ENCODE measurements around the gene HJV. TPM values are rescaled to one million over a fixed set of nuclear protein-coding genes. Genes with fewer than 3 reads are reported as not detected.
"Not testable (repeated sequence)": the region's sequence is repeated elsewhere in the genome, so short reads cannot be mapped to it uniquely, and the experiment has no call there.

HJV gene
- total and polyA plus RNA-seq, 5 donors from 2014 or later, result not detected

DNA sequence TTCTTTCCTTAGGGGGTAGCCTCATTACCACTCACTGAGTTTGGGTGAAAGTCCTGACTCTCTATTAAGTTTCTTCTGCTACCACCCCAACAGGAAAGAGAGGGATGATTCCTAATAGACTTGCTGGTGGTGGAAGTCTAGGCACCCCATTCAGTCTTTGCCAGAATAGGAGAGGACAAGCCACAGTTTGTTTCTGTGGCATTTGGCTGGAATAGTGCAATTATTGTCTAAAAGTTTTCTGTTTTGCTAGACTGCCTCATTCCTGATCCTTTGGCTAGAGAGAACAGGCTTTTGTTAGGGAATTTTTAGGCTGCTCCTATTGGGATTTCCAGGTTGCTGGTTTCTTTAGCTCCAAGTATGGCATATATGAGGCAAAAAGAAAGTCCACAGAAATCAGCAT lies 9.9 kb upstream of the HJV start:
- H3K27me3 Mint-ChIP-seq, result peaks cover 43% of the 10 kb centered on the region
- Histone ChIP-seq H3K27ac (ENCODE audit: insufficient read depth, low read length, poor library complexity, severe bottlenecking) (no peak overlapping the region), H3K9me3 (ENCODE audit: control insufficient read depth in 2 of 2, low read length in 2 of 2) (no peaks in the 10 kb centered on the region), H3K4me3 (ENCODE audit: low read depth, low read length) (no peak overlapping the region), H3K36me3 (ENCODE audit: control insufficient read depth, insufficient read depth, low read length) (no peaks in the 10 kb centered on the region), H3K27me3 (ENCODE audit: control insufficient read depth, insufficient read depth, low read length) (peaks cover 2% of the 10 kb centered on the region), H3K4me1 (ENCODE audit: control insufficient read depth, insufficient read depth, low read length, poor library complexity, severe bottlenecking) (no peaks in the 10 kb centered on the region)
- H3K9me3 Mint-ChIP-seq, result peaks cover 0 to 6% (median 0%) of the 10 kb centered on the region in 7 donors
- DNase-seq (no peak), ATAC-seq (ENCODE audit: low read depth in 2 of 2) (no peak)
- peaks cover 9 to 22% (median 14%) of the 10 kb centered on the region in 4 donors for H3K4me1 Mint-ChIP-seq
- no peak overlapping the region for H3K4me3 Mint-ChIP-seq
- no peaks in the 10 kb centered on the region for H3K36me3 Mint-ChIP-seq
- no peak overlapping the region for H3K27ac Mint-ChIP-seq

- Histone ChIP-seq H3K9me3 (ENCODE audit: control insufficient read depth in 2 of 2, low read length in 2 of 2) (no peaks in the 10 kb centered on the region), H3K4me1 (ENCODE audit: control insufficient read depth, insufficient read depth, low read length, poor library complexity, severe bottlenecking) (no peaks in the 10 kb centered on the region), H3K27ac (ENCODE audit: insufficient read depth, low read length, poor library complexity, severe bottlenecking) (no peak overlapping the region), H3K27me3 (ENCODE audit: control insufficient read depth, insufficient read depth, low read length) (peaks cover 2% of the 10 kb centered on the region), H3K36me3 (ENCODE audit: control insufficient read depth, insufficient read depth, low read length) (no peaks in the 10 kb centered on the region), H3K4me3 (ENCODE audit: low read depth, low read length) (no peak overlapping the region)
- peaks cover 0 to 2% (median 0%) of the 10 kb centered on the region in 7 donors for H3K9me3 Mint-ChIP-seq
- no peak overlapping the region for H3K27ac Mint-ChIP-seq
- no peak for ATAC-seq (ENCODE audit: low read depth in 2 of 2)
- no peaks in the 10 kb centered on the region for H3K36me3 Mint-ChIP-seq
- H3K4me3 Mint-ChIP-seq, result no peak overlapping the region
- H3K4me1 Mint-ChIP-seq, result peaks cover 0 to 11% (median 4%) of the 10 kb centered on the region in 4 donors
- H3K27me3 Mint-ChIP-seq, result peaks cover 51% of the 10 kb centered on the region
- DNase-seq, result no peak
Measured at GRCh38 chr1:146029117-146029516, 7.6 kb upstream of the HJV start.

GRCh38 chr1:146026650-146027049 lies 5.1 kb upstream of the HJV start:
- H3K36me3 ChIP-seq (ENCODE audit: control insufficient read depth, insufficient read depth, low read length); H3K4me1 ChIP-seq (ENCODE audit: control insufficient read depth, insufficient read depth, low read length, poor library complexity, severe bottlenecking); H3K4me1 Mint-ChIP-seq; H3K27me3 ChIP-seq (ENCODE audit: control insufficient read depth, insufficient read depth, low read length); H3K27ac Mint-ChIP-seq; H3K4me3 Mint-ChIP-seq; H3K9me3 Mint-ChIP-seq; H3K27ac ChIP-seq (ENCODE audit: insufficient read depth, low read length, poor library complexity, severe bottlenecking); H3K4me3 ChIP-seq (ENCODE audit: low read depth, low read length); H3K36me3 Mint-ChIP-seq; H3K9me3 ChIP-seq (ENCODE audit: control insufficient read depth in 2 of 2, low read length in 2 of 2); ATAC-seq (ENCODE audit: low read depth in 2 of 2); DNase-seq: not testable (repeated sequence)
- H3K27me3 Mint-ChIP-seq, result peaks cover 53% of the 10 kb centered on the region

DNA sequence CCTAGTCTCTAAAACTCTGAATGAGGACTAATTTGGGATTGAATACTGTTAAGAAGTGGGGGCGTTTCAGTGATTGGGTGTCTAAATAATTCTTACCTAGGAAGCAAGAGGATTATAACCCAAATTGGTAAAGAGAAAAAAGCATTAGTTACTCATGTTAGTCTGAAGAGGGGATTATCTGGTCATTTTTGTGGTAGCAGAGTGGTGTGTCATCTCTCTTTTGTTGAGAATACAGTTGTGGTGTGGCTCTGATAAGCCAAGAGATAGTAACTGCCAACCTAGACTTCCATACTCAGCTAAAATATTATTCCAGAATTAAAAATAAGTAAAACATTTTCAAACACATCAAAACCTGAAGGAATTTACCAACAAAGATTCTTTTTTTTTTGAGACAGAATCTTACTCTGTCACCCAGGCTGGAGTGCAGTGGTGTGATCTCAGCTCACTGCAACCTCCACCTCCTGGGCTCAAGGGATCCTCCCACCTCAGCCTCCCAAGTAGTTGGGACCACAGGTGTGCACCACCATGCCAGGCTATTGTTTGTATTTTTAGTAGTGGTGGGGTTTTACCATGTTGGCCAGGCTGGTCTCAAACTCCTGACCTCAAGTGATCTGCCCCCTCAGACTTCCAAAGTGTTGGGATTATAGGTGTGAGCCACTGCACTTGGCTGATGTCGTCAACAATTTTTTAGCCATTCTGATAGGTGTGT lies 4.4 kb upstream of the HJV start:
- not testable (repeated sequence) for H3K36me3 ChIP-seq (ENCODE audit: control insufficient read depth, insufficient read depth, low read length); H3K27ac Mint-ChIP-seq

DNA sequence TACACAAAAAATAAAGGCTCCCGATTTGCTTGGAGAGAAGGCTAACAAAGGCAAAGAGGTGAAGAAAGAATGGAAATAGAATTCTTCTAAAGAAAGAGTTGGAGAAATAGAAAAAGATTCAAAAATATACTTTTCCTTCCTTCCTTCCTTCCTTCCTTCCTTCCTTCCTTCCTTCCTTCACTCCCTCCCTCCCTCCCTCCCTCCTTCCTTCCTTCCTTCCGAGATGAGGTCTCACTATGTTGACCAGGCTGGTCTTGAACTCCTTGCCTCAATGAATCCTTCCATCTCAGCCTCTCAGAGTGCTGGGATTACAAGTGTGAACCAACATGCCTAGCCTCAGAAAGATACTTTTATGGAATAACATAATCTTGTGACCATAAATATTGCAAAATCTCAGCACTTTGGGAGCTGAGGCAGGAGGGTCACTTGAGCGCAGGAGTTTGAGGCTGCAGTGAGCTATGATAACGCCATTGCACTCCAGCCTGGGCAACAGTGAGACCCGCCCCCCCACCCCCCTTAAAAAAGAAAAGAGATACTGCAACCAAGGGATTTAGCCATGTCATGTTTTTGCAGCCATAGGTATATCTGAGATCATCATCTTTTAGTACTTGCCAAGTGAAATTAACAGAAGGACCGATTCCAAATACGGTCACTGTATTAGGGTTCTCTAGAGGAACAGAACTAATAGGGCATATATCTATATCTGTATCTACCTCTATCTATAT lies 1.0 kb upstream of the HJV start:
- Mint-ChIP-seq H3K4me3 (no peak overlapping the region), H3K4me1 (peaks cover 0 to 13% (median under 1%) of the 10 kb centered on the region in 4 donors), H3K36me3 (no peaks in the 10 kb centered on the region), H3K27ac (no peak overlapping the region), H3K27me3 (peaks cover 76% of the 10 kb centered on the region), H3K9me3 (peaks cover 0 to 5% (median 0%) of the 10 kb centered on the region in 7 donors)
- H3K27me3 ChIP-seq (ENCODE audit: control insufficient read depth, insufficient read depth, low read length), result peaks cover 40% of the 10 kb centered on the region
- H3K4me3 ChIP-seq (ENCODE audit: low read depth, low read length), result no peak overlapping the region
- DNase-seq (no peak), ATAC-seq (ENCODE audit: low read depth in 2 of 2) (no peak)
- no peaks in the 10 kb centered on the region for H3K36me3 ChIP-seq (ENCODE audit: control insufficient read depth, insufficient read depth, low read length)
- H3K27ac ChIP-seq (ENCODE audit: insufficient read depth, low read length, poor library complexity, severe bottlenecking), result no peak overlapping the region
- no peaks in the 10 kb centered on the region for H3K9me3 ChIP-seq (ENCODE audit: control insufficient read depth in 2 of 2, low read length in 2 of 2)
- peaks cover 5% of the 10 kb centered on the region for H3K4me1 ChIP-seq (ENCODE audit: control insufficient read depth, insufficient read depth, low read length, poor library complexity, severe bottlenecking)

More for the DNA sequence above, 4.4 kb upstream of the HJV start:
- H3K4me3 ChIP-seq (ENCODE audit: low read depth, low read length); H3K9me3 ChIP-seq (ENCODE audit: control insufficient read depth in 2 of 2, low read length in 2 of 2); H3K9me3 Mint-ChIP-seq; DNase-seq; H3K4me3 Mint-ChIP-seq; H3K27ac ChIP-seq (ENCODE audit: insufficient read depth, low read length, poor library complexity, severe bottlenecking); H3K36me3 Mint-ChIP-seq; ATAC-seq (ENCODE audit: low read depth in 2 of 2); H3K4me1 Mint-ChIP-seq; H3K4me1 ChIP-seq (ENCODE audit: control insufficient read depth, insufficient read depth, low read length, poor library complexity, severe bottlenecking): not testable (repeated sequence)
- peaks cover 53% of the 10 kb centered on the region for H3K27me3 Mint-ChIP-seq
- H3K27me3 ChIP-seq (ENCODE audit: control insufficient read depth, insufficient read depth, low read length), result peaks cover 13% of the 10 kb centered on the region

- ATAC-seq (ENCODE audit: low read depth in 2 of 2), result no peak
- Histone ChIP-seq H3K36me3 (ENCODE audit: control insufficient read depth, insufficient read depth, low read length) (no peaks in the 10 kb centered on the region), H3K27me3 (ENCODE audit: control insufficient read depth, insufficient read depth, low read length) (peaks cover 45% of the 10 kb centered on the region), H3K9me3 (ENCODE audit: control insufficient read depth in 2 of 2, low read length in 2 of 2) (no peaks in the 10 kb centered on the region), H3K4me3 (ENCODE audit: low read depth, low read length) (no peak overlapping the region), H3K27ac (ENCODE audit: insufficient read depth, low read length, poor library complexity, severe bottlenecking) (no peak overlapping the region), H3K4me1 (ENCODE audit: control insufficient read depth, insufficient read depth, low read length, poor library complexity, severe bottlenecking) (peaks cover 5% of the 10 kb centered on the region)
- Mint-ChIP-seq H3K27me3 (peaks cover 81% of the 10 kb centered on the region), H3K9me3 (peaks cover 0 to 5% (median 0%) of the 10 kb centered on the region in 7 donors), H3K36me3 (no peaks in the 10 kb centered on the region), H3K4me3 (peak overlapping the region in 1 of 4 donors; percentile 48), H3K4me1 (peaks cover 0 to 13% (median under 1%) of the 10 kb centered on the region in 4 donors), H3K27ac (no peak overlapping the region)
- no peak for DNase-seq
Measured at GRCh38 chr1:146021050-146021445, 487 bp downstream of the HJV start.

DNA sequence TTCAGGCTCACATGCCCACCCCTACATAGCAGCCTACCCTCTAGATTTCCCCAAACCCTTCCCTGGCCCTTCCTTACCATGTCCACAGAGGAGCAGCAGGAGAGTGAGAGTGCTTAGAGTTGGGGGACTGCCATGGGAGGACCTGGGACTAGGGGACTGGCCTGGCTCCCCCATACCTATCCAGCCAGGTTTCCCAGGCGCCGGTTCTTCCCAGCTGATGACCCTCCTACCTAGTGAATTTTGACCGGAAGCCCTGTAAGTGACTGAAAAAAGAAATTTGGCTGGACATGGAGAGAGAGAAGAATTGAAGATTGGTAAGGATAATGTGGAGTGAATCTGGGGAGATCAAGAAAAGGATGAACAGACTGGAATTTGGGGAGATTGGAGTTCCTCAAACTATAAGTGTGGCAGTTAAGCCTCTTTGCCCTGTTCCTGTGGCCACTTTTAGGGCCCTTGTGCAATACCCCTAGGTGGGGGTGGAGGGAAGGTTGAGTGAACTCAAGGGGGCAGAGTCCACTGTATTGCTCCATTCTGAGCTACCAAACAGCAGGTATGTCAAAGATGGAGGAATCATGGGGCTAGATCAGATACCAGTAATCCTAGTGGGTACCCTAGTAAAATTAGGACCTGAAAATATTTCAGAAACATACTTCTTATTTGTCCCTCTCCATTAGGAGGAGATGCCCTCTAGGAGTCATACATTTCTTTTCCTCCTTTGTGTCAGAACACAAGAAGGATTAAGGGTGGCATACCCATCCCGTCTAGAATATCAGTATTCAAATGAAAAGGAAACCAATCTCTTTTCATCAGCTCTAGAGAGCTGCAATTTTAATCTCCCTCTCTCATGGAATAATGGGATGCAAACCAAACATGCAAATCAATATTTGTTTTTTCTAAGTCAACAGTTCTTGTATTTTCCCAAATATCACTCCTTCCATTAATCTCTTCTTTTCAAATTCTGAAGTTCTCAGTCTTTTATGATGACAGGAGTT lies 1.2 kb downstream of the HJV start:
- no peak for ATAC-seq (ENCODE audit: low read depth in 2 of 2)
- DNase-seq, result no peak

More for the DNA sequence above, 1.2 kb downstream of the HJV start:
- Mint-ChIP-seq H3K36me3 (no peaks in the 10 kb centered on the region), H3K9me3 (peaks cover 0 to 5% (median 0%) of the 10 kb centered on the region in 7 donors), H3K4me3 (no peak overlapping the region), H3K4me1 (peaks cover 0 to 13% (median under 1%) of the 10 kb centered on the region in 4 donors), H3K27me3 (peaks cover 84% of the 10 kb centered on the region), H3K27ac (no peak overlapping the region)
- peaks cover 45% of the 10 kb centered on the region for H3K27me3 ChIP-seq (ENCODE audit: control insufficient read depth, insufficient read depth, low read length)
- peaks cover 5% of the 10 kb centered on the region for H3K4me1 ChIP-seq (ENCODE audit: control insufficient read depth, insufficient read depth, low read length, poor library complexity, severe bottlenecking)
- H3K27ac ChIP-seq (ENCODE audit: insufficient read depth, low read length, poor library complexity, severe bottlenecking), result no peak overlapping the region
- H3K36me3 ChIP-seq (ENCODE audit: control insufficient read depth, insufficient read depth, low read length), result no peaks in the 10 kb centered on the region
- no peaks in the 10 kb centered on the region for H3K9me3 ChIP-seq (ENCODE audit: control insufficient read depth in 2 of 2, low read length in 2 of 2)
- no peak overlapping the region for H3K4me3 ChIP-seq (ENCODE audit: low read depth, low read length)

Measured in CD4-positive, CD25-positive, alpha-beta regulatory T cell (primary cell).